AG04450 (cell line): Measurements from ENCODE around the gene RNU7-1. TPM values are rescaled to one million over a fixed set of nuclear protein-coding genes. Genes with fewer than 3 reads are reported as not detected.
A peak's percentile ranks its signal among the peaks of the same experiment; 100 is the strongest.

Experiments
- CTCF ChIA-PET: fragments of 300-600, 350-600 bp; formaldehyde crosslinking; extraction: SDS; loops from one replicate; lab custom pipeline; 2022; ENCODE audit warnings: antibody characterized with exemption, inconsistent platforms; lab: Charles Lee
- POLR2A ChIA-PET: fragments of 350-600 bp; formaldehyde crosslinking; extraction: SDS; loops from one replicate; lab custom pipeline; 2021; ENCODE audit warnings: antibody characterized with exemption, inconsistent platforms; lab: Yijun Ruan, JAX
- DNase-seq: peaks from one replicate; pipeline ENCODE4 v3.0.0-alpha.2; 2011; ENCODE audit warnings: low read depth, low spot score
- H3K27ac ChIP-seq: one replicate; pipeline ENCODE4 v1.5.1; 2012; ENCODE audit warnings: low read depth, low read length, control low read depth
- H3K27me3 ChIP-seq: one replicate; pipeline ENCODE4 v1.6.0; 2012; ENCODE audit warnings: low read length; ENCODE audit not compliant: control insufficient read depth, insufficient read depth
- H3K4me3 ChIP-seq: 2 replicates; pipeline ENCODE4 v1.5.1; 2011; ENCODE audit warnings: mild to moderate bottlenecking, low read depth, low read length, control low read depth
- H3K9me3 ChIP-seq: 2 replicates; pipeline ENCODE4 v1.5.1; 2012; ENCODE audit warnings: low read length; ENCODE audit not compliant: control insufficient read depth, insufficient read depth
- CTCF ChIP-seq: IDR thresholded peaks from 2 replicates; pipeline ENCODE4 v1.5.1; 2011; ENCODE audit warnings: low read depth, low read length, control low read depth, inconsistent platforms
- polyA plus RNA-seq: library from polyadenylated mRNA; depleted of rRNA; stranded (reverse); fragments of >200 nt; gene quantifications from 2 replicates; pipeline ENCODE4 v1.2.3, GENCODE V29; 2011

Gene RNU7-1
- polyA plus RNA-seq, 1 experiment: not detected

DNA sequence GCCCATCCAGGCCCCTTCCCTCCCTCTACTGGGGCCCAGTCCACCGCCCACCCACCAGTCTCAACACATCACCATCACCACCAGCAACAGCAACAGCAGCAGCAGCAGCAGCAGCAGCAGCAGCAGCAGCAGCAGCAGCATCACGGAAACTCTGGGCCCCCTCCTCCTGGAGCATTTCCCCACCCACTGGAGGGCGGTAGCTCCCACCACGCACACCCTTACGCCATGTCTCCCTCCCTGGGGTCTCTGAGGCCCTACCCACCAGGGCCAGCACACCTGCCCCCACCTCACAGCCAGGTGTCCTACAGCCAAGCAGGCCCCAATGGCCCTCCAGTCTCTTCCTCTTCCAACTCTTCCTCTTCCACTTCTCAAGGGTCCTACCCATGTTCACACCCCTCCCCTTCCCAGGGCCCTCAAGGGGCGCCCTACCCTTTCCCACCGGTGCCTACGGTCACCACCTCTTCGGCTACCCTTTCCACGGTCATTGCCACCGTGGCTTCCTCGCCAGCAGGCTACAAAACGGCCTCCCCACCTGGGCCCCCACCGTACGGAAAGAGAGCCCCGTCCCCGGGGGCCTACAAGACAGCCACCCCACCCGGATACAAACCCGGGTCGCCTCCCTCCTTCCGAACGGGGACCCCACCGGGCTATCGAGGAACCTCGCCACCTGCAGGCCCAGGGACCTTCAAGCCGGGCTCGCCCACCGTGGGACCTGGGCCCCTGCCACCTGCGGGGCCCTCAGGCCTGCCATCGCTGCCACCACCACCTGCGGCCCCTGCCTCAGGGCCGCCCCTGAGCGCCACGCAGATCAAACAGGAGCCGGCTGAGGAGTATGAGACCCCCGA, 6.8 kb upstream of the RNU7-1 start:
- TF ChIP-seq CTCF: no peak
- H3K9me3 ChIP-seq: no peaks in the 10 kb centered on the region; the same call in 1 of the 2 replicates
- DNase-seq: no peak
- CTCF ChIA-PET: interaction anchor here (0.7 to 3.6 kb wide), 3 partner anchors 11 to 82 kb away, joined by 3 to 33 read pairs (median 4); no protein-coding TSS in a partner anchor
- no peaks in the 10 kb centered on the region for H3K27me3 ChIP-seq
- H3K27ac ChIP-seq: peak overlapping the region; percentile 31
- POLR2A ChIA-PET: interaction anchor here (0.7 to 3.2 kb wide), 6 partner anchors 11 to 143 kb away, joined by 3 to 21 read pairs (median 4); partner anchors contain the start of gene SPSB2
- H3K4me3 ChIP-seq: peak overlapping the region; percentile 61

- CTCF ChIA-PET: interaction anchor here (0.7 to 3.6 kb wide), 6 partner anchors 9 to 83 kb away, joined by 3 to 33 read pairs (median 6); no protein-coding TSS in a partner anchor
- Histone ChIP-seq H3K27me3 (no peaks in the 10 kb centered on the region), H3K27ac (peak overlapping the region; percentile 61), H3K4me3 (peak overlapping the region; percentile 61), H3K9me3 (no peaks in the 10 kb centered on the region; the same call in 1 of the 2 replicates)
- POLR2A ChIA-PET: interaction anchor here (0.6 to 3.2 kb wide), 8 partner anchors 9 to 142 kb away, joined by 3 to 21 read pairs (median 7); partner anchors contain the start of genes ATN1 and SPSB2
- peak; percentile 84 for DNase-seq
- peak; percentile 93 for TF ChIP-seq CTCF
Measured at GRCh38 chr12:6937481-6938352, 5.9 kb upstream of the RNU7-1 start.

DNA sequence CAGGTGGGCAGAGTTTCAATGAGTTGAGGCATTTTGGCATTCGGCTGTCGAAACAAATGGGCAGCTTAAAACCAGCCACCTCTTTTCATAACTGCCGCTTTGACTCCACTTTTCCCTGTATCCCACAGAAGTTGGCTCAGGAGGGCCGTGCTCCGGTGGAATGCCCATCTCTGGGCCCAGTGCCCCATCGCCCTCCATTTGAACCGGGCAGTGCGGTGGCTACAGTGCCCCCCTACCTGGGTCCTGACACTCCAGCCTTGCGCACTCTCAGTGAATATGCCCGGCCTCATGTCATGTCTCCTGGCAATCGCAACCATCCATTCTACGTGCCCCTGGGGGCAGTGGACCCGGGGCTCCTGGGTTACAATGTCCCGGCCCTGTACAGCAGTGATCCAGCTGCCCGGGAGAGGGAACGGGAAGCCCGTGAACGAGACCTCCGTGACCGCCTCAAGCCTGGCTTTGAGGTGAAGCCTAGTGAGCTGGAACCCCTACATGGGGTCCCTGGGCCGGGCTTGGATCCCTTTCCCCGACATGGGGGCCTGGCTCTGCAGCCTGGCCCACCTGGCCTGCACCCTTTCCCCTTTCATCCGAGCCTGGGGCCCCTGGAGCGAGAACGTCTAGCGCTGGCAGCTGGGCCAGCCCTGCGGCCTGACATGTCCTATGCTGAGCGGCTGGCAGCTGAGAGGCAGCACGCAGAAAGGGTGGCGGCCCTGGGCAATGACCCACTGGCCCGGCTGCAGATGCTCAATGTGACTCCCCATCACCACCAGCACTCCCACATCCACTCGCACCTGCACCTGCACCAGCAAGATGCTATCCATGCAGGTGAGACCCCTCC, 5.0 kb upstream of the RNU7-1 start:
- POLR2A ChIA-PET: interaction anchor here (0.6 to 3.2 kb wide), 6 partner anchors 10 to 69 kb away, joined by 4 to 21 read pairs (median 7); partner anchors contain the start of genes ATN1 and SPSB2
- Histone ChIP-seq H3K4me3 (peak overlapping the region; percentile 61), H3K27me3 (no peaks in the 10 kb centered on the region), H3K27ac (peak overlapping the region; percentile 21), H3K9me3 (no peaks in the 10 kb centered on the region; the same call in 1 of the 2 replicates)
- CTCF ChIA-PET: interaction anchor here (1.1 to 3.6 kb wide), 8 partner anchors 10 to 70 kb away, joined by 3 to 33 read pairs (median 6); partner anchors contain the start of gene SPSB2
- TF ChIP-seq CTCF: no peak
- DNase-seq: no peak

DNA sequence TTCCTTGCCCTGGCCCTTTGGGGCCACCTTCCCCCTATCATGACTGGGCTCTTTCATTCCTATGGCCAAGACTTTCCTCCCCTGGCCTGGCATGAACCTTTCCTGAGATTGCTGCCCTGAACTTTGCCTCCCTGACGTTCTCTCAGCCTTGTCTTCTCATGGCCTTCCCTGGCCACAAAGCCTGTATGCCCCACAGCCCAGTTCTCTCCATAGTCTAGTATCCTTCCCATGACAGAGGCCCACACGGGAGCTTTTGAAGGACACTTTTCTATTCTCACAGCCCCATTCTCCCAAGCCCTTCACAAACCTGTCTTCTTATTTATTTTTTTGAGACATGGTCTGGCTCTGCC, 4.5 kb upstream of the RNU7-1 start:
- CTCF ChIA-PET: interaction anchor here (1.1 to 3.6 kb wide), 6 partner anchors 14 to 70 kb away, joined by 4 to 33 read pairs (median 6); partner anchors contain the start of gene SPSB2
- H3K27me3 ChIP-seq: no peaks in the 10 kb centered on the region
- no peaks in the 10 kb centered on the region; the same call in 1 of the 2 replicates for H3K9me3 ChIP-seq
- H3K4me3 ChIP-seq: no peak overlapping the region
- POLR2A ChIA-PET: interaction anchor here (3.2 kb wide), 1 partner anchor 13 kb away, joined by 21 read pairs; no protein-coding TSS in a partner anchor
- DNase-seq: no peak
- H3K27ac ChIP-seq: peak overlapping the region; percentile 21
- no peak for TF ChIP-seq CTCF
